GDM1 (cell line): Measurements from ENCODE around the gene SLC25A40.

Experiments used
- DNase-seq: peaks from one replicate; lab custom pipeline; 2025; lab: John Stamatoyannopoulos, UW

The SLC25A40 gene

DNA sequence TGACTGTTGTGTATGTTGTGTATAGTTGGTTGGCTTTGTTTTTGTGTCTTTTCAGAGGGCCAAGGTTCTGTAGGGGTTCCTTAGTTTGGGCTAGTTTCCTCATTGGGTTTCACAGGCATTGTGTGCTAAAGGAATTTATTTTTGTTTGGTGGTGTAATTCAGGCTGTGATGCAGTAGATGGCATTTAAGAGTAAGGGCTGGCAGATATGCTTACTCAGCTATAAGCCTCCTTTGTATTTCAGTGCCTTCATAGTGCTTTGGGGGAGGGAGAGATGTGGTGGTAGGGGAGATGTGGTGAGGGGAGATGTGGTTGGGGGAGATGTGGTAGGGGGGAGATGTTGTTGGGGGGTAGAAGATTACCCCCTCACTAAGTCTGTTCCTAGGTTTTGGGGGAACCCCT is 91.7 kb downstream of the SLC25A40 start:
- no peak for DNase-seq
